Non-pigmented ciliary epithelial cell (primary cell): Measurements from ENCODE around the gene SART3.

Experiments used
- DNase-seq: peaks from one replicate; pipeline ENCODE4 v3.0.0-alpha.2; 2010; ENCODE audit warnings: low read depth

SART3 gene

DNA sequence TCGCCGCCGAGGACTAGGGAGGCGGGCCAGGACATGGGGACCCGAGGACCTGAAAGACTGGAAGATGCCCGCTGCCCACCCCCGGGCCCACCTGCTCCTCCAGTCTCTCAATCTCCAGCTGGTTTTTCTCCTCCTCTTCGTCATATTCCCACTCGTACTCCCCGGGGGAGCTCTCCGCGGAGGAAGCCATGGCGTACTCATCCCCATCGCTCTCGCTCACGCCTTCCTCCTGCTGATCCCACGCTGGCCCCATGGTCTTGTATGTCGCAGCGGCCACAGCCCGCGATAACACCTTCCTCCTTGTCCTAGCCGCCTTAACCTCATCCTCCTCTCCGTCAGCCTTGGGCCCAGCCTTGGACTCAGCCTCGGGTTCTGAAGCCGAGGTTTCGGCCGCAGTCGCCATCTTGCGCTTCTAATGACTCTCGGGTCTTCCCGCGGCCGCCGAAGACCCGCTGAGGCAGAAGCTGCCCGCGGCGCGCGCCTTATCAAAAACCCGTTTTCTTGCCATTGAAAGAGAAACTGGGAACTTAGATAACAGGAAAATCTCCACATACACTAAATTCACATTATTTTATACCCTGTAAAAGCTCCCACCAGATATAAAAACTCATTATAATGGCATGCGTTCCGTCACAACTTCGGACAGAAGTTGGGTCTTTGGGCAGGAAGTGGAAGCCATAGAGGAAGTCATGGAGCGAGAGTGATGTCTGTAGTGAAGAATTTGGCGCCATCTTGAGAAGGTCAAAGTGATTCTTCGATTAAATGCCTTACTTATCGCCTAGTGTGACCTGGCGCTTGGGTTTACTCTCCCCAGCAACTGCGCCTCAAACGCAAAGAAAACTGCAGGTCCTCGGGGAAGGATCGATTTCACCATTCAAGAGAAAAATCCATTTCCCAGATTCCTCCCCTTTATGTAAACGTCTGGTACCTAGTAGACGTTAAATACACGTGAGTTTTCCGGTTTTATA lies at the start of gene SART3:
Gene SART3, minus strand, starts transcription at position 422 of the 968 bp plus-strand sequence. Its CDS starts 19 bp downstream, at position 403.
- peak; percentile 68 for DNase-seq

DNA sequence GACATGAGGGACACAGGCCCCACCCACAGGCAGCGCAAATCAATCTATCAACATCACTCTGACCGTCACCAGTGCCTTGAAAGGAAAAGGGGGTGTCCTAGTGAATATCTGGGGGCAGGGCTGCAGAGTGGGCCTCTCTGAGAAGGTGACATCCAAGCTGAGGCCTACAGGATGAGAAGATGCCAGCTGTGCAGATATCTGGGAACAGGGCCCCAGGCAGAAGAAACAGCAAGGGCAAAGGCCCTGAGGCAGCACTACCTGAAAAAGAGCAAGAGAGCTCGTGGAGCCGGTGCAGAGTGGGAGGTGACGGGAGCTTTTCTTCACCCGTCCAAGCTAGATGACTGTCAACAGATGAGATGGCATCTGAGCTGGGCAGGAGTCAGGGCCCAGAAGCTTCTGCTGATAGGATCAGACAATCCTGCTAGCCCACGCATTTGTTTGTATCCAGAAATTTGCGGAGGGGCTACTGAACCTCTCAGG lies 49.4 kb upstream of the SART3 start:
- no peak for DNase-seq

- DNase-seq: no peak
These were observed 48.8 kb upstream of the SART3 start for GRCh38 chr12:108609537-108610335.

DNA sequence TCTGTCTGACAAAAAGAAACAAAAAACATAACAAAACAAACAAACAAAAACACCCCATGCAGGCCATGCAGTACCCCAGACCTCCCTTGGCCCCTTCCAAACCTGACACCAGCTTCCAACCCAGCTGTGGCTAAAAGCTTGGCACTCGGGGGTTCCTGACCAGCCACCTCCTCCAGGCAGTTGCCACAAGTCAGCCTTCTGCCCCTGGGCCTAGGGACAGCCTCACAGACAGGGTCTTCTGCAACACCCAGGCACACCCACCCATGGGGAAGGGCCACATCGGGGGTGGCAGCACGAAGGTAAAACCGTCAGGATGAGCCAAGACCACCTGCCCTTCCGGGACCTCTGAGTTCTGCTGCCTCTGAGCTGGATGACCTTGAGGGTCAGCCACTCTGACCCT lies 47.6 kb upstream of the SART3 start:
- DNase-seq: no peak

GRCh38 chr12:108607981-108608600 lies 47.1 kb upstream of the SART3 start:
- no peak for DNase-seq

GRCh38 chr12:108606492-108606891 lies 45.5 kb upstream of the SART3 start:
- no peak for DNase-seq

GRCh38 chr12:108605690-108606406 lies 44.9 kb upstream of the SART3 start:
- DNase-seq: no peak

- no peak for DNase-seq
These were observed 44.2 kb upstream of the SART3 start for GRCh38 chr12:108605000-108605689.

- DNase-seq: no peak
These were observed 43.4 kb upstream of the SART3 start for GRCh38 chr12:108604208-108604941.

DNA sequence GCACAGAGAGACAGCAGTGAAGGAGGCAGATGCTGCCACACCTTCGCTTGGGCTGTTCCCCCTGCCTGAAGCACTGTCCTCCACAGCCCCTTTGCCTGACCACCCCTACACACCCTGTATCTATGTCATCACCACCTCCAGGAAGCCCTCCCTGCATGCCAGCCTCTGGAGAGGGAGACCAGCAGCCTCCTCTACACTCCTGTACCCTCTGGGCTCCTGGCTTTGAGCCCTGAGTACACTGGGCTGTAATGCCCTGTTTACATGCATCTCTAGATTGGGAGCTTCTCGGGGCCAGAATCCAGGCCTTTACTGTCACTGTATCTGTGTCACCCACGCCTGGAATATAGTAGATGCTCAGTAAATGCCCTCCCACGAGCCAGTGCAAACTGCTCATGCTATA lies 42.8 kb upstream of the SART3 start:
- no peak for DNase-seq

DNA sequence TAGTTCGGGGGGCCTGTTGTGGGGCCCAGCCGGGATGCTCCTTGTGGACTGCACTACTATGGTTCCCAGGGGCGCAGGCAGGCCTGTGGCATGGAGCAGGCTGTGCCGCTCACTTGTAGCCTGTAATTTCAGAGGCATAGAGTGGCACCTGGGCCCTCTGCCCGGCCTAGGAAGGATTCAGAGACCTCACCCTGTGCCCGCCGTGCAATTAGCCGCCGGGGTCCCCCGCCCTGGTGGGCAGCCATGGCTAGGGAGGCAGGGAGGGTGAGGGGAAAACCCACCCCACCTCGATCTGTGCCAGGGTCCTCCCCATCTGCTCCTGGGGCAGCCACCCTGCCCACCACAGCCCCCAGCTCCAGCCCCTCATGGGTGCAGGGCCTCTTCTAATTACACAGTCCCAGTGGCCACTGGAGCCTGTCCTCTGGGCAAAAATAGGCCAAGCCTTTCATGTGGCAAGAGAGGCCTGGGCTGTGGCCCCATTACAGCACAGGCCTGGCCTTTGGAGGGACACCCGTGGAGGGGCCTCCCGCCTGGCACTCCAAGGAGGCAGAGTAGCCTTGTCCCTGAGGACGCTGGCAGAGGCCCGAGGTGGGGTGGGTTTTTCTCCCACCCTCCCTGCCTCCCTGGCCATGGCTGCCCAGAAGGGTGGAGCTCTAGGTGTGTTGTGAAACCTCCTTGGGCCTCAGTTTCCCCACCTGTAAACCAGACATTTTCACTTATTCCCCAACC lies 42.2 kb upstream of the SART3 start:
- no peak for DNase-seq

GRCh38 chr12:108602209-108602705 lies 41.3 kb upstream of the SART3 start:
- no peak for DNase-seq

- DNase-seq: no peak
These were observed 39.7 kb upstream of the SART3 start for GRCh38 chr12:108600702-108601007.

DNA sequence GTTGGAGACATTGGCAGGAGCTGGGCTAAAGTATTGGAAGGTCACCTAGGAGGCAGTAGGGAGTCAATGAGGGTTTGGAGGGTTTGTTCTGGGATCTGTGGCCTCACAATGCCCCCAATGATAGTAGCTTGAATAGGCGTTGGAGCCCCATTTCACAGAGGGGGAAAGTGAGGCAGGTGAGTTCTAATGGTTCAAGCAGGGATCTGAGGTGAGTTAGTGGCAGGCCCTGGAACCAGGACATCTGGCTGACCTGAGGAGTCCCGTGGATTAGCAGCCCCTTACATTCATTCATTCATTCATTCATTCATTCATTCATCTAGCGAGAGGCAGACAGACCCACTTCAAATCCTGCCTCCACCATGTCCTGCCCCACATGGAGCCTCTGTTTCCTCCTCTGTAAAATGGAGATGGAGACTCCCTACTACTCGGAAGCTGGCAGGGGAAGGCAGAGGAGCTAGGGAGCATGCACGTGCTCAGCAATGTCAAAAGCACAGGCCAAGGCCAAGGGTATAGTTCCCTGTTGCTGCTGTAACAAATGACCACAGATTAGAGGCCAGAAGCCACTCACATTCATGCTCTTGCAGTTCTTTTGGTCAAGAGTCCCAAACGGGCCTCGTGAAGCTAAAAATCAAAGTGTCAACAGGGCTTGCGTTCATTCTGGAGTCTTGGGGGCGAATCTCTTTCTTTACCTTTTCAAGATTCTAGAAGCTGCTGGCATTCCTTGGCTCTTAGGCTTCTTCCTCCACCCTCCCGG lies 39.2 kb upstream of the SART3 start:
- no peak for DNase-seq

DNA sequence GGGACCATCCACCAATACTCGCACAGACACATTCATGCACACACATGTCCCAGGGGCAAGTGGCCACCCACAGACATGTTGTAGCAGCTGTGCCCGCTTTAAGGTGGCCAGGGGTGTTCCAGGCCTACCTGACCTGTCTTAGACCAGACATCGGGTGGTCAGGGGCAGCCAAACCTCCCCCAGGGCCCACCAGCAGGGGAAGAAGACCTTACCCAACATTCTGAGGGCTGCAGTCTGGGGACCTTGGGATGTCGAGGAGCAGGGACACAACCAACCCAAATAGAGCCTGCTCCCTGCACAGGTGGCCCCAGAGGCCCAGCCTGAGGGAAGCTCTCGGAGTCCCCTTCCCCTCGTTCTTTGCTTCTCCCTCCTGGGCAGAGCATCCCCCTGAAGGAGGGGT lies 38.6 kb upstream of the SART3 start:
- no peak for DNase-seq

DNA sequence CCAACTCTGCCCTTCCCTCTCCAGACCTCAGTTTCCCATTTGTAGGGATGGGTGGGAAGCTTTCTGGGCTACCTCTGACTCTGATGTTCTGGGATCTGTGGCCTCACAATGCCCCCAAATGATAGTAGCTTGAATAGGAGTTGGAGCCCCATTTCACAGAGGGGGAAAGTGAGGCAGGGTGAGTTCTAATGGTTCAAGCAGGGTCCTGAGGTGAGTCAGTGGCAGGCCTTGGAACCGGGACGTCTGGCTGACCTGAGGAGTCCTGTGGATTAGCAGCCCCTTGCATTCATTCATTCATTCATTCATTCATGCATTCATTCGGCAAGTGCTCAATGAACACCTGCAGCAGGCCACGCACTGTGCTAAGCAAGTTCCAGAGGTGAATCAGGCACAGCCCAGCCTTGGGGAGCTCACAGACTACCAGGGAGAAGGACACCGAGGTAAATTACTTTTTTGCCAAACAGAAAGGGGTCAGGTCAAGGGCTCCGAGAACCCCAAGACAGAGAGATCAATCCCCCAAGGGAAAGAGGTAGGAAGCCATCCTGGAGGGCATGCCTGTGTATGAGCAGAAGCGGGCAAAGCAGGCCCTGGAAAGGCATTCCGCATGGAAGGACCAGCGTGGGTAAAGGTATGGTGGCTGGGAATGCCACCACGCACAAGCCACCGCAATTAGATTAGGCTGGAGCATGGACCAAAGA lies 37.7 kb upstream of the SART3 start:
- DNase-seq: no peak

DNA sequence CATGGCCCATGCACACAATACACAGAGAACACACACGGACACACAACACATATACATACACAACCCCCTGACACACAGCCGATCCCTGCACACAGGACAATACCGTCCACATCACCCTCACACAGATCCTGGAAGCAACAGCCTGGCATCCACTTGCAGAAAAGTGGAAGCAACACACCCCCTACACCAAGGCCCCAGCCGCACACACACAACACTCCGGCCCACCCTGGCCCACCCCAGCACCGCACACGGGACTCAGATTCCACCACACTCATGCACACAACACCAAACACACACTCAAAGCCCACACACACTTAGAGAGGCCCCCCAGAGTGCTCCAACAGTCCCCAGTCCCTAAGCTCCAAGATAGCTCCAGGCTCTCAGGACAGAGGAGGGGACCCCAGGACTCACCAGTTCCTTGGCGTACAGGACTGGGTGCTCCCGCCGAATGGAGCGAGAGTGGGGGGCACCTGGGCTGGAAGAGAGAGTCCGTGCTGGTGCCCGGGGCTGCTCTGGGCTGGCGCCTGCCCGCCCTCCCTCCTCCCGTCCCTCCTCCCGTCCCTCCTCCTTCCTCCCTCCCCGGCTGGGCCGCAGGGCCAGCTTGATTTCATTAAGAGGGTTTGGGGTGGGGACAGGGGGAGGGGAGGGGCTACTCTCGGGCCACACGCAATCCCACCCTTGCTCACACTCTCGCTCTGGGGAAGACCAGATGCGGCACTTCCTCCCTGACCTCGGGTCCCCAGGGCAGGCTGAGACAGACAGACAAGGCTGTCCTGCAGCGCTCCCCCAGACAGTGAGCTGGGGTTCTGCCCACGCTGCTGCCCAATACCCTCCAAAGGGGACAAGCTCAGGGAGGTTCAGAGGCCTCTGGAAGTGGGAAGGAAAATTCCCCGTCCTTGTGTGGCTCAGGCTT lies 36.8 kb upstream of the SART3 start, which contains the start of gene TMEM119:
Gene TMEM119, minus strand, starts transcription at position 526 of the 913 bp plus-strand sequence. CDS start 5,701 bp downstream, outside the sequence.
- no peak for DNase-seq
